OCI-LY1 (cell line): ENCODE results near the gene SYDE2.

Source experiments
- EZH2 ChIP-seq: fragments of 200-600 bp; sonication (generic), shearing (Covaris generic); IDR thresholded peaks from 2 replicates; pipeline ENCODE4 v1.8.0; 2017; ENCODE audit warnings: borderline replicate concordance, mixed run types, mild to moderate bottlenecking, antibody characterized with exemption, low read length, moderate library complexity, mixed read lengths
- TF ChIP-seq, protein P1 (sequence below): fragments of 200-600 bp; sonication (generic), shearing (Covaris generic); IDR thresholded peaks from 2 replicates; pipeline ENCODE4 v1.5.1; 2017; ENCODE audit warnings: mild to moderate bottlenecking, antibody characterized with exemption, low read length, moderate library complexity, mixed read lengths

DNA sequence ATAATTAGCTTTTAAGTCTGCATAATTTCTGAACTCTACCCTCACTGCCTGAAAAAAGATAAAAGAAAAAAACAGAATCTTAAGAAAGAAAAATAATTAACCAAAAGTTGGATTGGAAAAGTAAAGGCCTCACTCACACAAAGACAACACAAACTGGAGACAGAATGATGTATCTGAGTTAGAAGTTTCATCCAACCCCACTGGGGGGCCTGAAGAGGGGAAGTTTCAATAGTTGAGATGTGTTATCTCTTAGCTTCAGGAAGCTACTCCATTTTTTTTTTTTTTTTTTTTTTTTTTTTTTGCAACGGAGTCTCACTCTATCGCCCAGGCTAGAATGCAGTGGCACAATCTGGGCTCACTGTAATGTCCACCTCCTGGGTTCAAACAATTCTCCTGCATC is 19.9 kb downstream of the SYDE2 start:
- TF ChIP-seq, protein P1, sequence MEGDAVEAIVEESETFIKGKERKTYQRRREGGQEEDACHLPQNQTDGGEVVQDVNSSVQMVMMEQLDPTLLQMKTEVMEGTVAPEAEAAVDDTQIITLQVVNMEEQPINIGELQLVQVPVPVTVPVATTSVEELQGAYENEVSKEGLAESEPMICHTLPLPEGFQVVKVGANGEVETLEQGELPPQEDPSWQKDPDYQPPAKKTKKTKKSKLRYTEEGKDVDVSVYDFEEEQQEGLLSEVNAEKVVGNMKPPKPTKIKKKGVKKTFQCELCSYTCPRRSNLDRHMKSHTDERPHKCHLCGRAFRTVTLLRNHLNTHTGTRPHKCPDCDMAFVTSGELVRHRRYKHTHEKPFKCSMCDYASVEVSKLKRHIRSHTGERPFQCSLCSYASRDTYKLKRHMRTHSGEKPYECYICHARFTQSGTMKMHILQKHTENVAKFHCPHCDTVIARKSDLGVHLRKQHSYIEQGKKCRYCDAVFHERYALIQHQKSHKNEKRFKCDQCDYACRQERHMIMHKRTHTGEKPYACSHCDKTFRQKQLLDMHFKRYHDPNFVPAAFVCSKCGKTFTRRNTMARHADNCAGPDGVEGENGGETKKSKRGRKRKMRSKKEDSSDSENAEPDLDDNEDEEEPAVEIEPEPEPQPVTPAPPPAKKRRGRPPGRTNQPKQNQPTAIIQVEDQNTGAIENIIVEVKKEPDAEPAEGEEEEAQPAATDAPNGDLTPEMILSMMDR, result no peak
- no peak for TF ChIP-seq EZH2
